ENCODE results near the gene SYNPO2.

DNA sequence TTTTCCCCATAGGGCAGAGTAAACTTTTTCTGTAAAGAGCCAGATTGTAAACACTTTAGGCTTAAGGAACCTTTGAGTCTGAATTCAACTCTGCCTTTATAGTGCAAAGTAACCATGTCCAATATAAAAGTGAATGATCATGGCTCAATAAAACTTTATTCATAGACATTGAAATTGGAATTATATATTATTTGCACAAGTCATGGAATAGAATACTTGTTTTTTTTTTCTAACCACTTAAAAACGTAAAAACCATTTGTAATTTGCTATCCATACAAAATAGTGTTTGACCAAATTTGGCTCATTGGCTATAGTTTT, 192.8 kb downstream of the SYNPO2 start:
- TF ChIP-seq, protein P1, sequence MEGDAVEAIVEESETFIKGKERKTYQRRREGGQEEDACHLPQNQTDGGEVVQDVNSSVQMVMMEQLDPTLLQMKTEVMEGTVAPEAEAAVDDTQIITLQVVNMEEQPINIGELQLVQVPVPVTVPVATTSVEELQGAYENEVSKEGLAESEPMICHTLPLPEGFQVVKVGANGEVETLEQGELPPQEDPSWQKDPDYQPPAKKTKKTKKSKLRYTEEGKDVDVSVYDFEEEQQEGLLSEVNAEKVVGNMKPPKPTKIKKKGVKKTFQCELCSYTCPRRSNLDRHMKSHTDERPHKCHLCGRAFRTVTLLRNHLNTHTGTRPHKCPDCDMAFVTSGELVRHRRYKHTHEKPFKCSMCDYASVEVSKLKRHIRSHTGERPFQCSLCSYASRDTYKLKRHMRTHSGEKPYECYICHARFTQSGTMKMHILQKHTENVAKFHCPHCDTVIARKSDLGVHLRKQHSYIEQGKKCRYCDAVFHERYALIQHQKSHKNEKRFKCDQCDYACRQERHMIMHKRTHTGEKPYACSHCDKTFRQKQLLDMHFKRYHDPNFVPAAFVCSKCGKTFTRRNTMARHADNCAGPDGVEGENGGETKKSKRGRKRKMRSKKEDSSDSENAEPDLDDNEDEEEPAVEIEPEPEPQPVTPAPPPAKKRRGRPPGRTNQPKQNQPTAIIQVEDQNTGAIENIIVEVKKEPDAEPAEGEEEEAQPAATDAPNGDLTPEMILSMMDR (conservative IDR thresholded peaks at IDR 0.05 in 1 of 2, IDR thresholded peaks at IDR 0.05 in 1 of 2; ENCODE audit: extremely low read depth in 1 of 2, insufficient read depth in 1 of 2, low read depth in 1 of 2, low read length in 2 of 2) = no peak
- TF ChIP-seq EZH2 (IDR thresholded peaks at IDR 0.05; ENCODE audit: borderline replicate concordance, low read length) = no peak

Data from mammary epithelial cell (primary cell).